HG02763 (cell line): ENCODE measurements around the gene SERPINE3.

Experiments used
- ATAC-seq: cut with Tn5 transposase; IDR thresholded peaks from one replicate; pipeline ENCODE4 v1.9.1; 2021; ENCODE audit warnings: mild to moderate bottlenecking, moderate library complexity; ENCODE audit not compliant: unreplicated experiment

SERPINE3 gene

GRCh38 chr13:51360489-51360888 lies 21.0 kb downstream of the SERPINE3 start:
- no peak for ATAC-seq

- no peak for ATAC-seq
Measured at GRCh38 chr13:51361106-51361505, 21.6 kb downstream of the SERPINE3 start.

- no peak for ATAC-seq
Measured at GRCh38 chr13:51363625-51364024, 24.1 kb downstream of the SERPINE3 start.

- ATAC-seq, result no peak
Measured at GRCh38 chr13:51364404-51365008, 25.0 kb downstream of the SERPINE3 start.

- ATAC-seq, result no peak
Measured at GRCh38 chr13:51370116-51370515, 30.6 kb downstream of the SERPINE3 start.

GRCh38 chr13:51370811-51371210 lies 31.3 kb downstream of the SERPINE3 start:
- ATAC-seq, result no peak

GRCh38 chr13:51371768-51372399 lies 32.4 kb downstream of the SERPINE3 start:
- ATAC-seq, result no peak

GRCh38 chr13:51373451-51373850 lies 34.0 kb downstream of the SERPINE3 start:
- no peak for ATAC-seq

- no peak for ATAC-seq
Measured at GRCh38 chr13:51380269-51380668, 40.8 kb downstream of the SERPINE3 start.

GRCh38 chr13:51385114-51385513 lies 45.6 kb downstream of the SERPINE3 start:
- ATAC-seq, result no peak

- no peak for ATAC-seq
Measured at GRCh38 chr13:51394724-51395123, 55.2 kb downstream of the SERPINE3 start.

- ATAC-seq, result no peak
Measured at GRCh38 chr13:51396352-51396751, 56.9 kb downstream of the SERPINE3 start.

GRCh38 chr13:51397262-51397941 lies 57.9 kb downstream of the SERPINE3 start:
- no peak for ATAC-seq

- ATAC-seq, result no peak
Measured at GRCh38 chr13:51405176-51405575, 65.7 kb downstream of the SERPINE3 start.

GRCh38 chr13:51412431-51412830 lies 72.9 kb downstream of the SERPINE3 start:
- ATAC-seq, result no peak
